K562 treated with DMSO at 1 percent for 24 hours (cell line): Measurements from ENCODE around the gene BBC3. TPM values are rescaled to one million over a fixed set of nuclear protein-coding genes. Genes with fewer than 3 reads are reported as not detected.

ENCODE experiments used
- total RNA-seq: library from RNA; unstranded; fragments of 300-600 nt; gene quantifications from 2 replicates; pipeline ENCODE4 v1.2.3, GENCODE V29; 2022; ENCODE audit warnings: low read depth; ENCODE audit not compliant: insufficient read depth

The BBC3 gene, protein sequence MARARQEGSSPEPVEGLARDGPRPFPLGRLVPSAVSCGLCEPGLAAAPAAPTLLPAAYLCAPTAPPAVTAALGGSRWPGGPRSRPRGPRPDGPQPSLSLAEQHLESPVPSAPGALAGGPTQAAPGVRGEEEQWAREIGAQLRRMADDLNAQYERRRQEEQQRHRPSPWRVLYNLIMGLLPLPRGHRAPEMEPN
- total RNA-seq = 61.1 and 68.9 TPM in 2 replicates

DNA sequence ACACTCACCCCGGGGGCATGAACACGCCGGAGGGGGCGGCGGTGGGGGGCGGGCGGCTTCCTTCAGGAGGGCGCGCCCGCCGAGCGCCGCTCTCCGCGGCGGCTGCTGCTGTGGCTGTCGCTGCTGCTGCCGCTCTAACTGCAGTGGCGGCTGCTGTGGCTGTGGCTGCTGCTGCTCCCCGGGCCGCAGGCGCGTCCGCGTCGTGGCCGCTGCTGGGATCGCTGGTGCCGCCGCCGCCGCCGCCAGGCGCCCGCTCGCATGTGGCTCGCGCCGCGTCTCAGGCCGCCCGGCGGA is at the start of gene BBC3:
Gene BBC3, minus strand, starts transcription at position 279 of the 294 bp plus-strand sequence. CDS start 2,768 bp downstream, outside the sequence.

DNA sequence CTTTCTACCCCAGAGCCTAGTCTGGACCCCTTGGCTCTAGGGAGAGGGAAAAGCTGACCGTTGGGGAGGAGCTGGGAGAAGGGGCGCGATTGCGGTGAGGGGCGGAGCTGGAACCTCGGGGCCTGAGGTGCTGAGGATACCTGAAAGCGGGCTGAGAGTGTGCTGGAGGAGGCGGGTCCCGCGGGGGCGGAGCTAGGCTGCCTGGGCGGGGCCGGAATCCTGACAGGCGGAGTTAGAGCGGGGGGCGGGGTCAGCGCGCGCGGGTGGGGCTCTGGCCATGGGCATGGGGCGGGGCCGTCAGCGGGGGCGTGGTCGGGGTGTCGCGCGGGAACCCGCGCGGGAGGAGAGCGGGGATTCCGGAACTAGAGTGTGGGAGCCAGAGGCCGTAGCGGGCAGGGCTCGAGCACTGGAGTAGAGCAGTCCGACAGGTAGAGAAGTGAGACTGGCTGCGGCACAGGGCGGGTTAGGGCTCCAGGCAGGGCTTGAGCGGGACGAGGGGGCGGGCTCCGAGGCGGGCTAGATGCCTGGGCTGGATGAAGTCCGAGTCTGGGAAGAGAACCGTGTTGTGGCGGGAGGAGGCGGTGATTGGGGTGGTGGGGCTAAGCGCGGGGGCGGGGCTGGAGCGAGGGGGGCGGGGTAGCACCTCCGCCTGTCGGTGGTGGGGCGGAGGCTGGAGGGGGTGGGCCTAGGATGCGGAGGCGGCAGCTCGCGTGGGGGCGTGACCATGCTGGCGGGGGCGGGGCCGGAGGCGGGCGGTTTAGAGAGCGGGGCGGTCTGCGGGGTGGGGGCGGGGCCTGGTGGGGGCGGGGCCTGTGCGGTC is 43.3 kb upstream of the BBC3 start, which contains the start of gene INAFM1:
Gene INAFM1, plus strand, starts transcription at position 815 of the 820 bp plus-strand sequence. CDS start 35 bp downstream, outside the sequence.

DNA sequence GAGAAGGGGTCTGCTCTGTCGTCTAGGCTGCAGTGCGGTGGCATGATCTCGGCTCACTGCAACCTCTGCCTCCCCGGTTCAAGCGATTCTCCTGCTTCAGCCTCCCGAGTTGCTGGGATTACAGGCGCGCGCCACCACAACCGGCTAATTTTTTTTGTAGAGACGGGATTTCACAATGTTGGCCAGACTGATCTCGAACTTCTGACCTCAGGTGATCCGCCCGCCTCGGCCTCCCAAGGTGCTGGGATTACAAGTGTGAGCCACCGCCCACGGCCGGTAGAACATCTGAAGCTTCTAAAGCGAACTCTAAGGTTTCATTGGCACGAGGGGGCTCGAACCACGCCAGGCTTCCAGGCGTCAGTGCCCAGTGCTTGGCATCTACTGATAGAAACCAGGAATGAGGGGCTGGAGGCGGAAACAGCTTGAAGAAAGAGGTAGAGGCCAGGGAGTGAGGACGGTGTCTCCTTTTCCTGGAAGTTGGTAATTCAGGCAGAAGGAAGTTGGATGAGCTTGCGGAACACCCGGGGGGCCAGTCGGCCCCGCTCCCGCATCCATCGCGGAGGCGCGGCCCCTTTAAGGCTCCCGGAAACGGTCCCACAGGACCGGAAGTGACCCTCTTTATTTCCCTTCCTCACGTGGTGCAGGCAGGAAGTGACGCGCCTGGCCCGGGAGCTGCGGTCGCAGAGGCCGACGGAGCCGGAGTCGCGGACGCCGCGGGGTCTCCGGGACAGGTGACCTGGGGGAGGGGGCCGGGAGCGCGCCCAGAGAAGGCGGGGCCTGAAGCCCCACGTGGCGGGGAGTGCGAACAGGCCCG is 25.1 kb upstream of the BBC3 start, which contains the start of gene CCDC9:
Gene CCDC9, plus strand, starts transcription at position 647 of the 814 bp plus-strand sequence. CDS start 1,876 bp downstream, outside the sequence.

Other genes with a start within 250 kb of the BBC3 start
- gene NPAS1, start 211.4 kb downstream of the BBC3 start, total RNA-seq = 16.1 TPM in 2 replicates
- gene TMEM160, start 182.6 kb downstream of the BBC3 start, total RNA-seq = 121 and 160 TPM in 2 replicates
- 14.1 and 14.6 TPM in 2 replicates for gene ZC3H4, start 117.4 kb downstream of the BBC3 start, total RNA-seq
- gene SAE1, start 100.4 kb downstream of the BBC3 start, total RNA-seq = 250 and 259 TPM in 2 replicates
- gene CCDC9, start 25.3 kb upstream of the BBC3 start, total RNA-seq = 25.0 and 30.2 TPM in 2 replicates
- gene INAFM1, start 43.7 kb upstream of the BBC3 start, total RNA-seq = 34.3 and 43.4 TPM in 2 replicates
- 0.80 and 2.4 TPM in 2 replicates for gene C5AR1, start 78.7 kb upstream of the BBC3 start, total RNA-seq
- gene C5AR2, start 101.0 kb upstream of the BBC3 start, total RNA-seq = 0.14 and 0.22 TPM in 2 replicates
- 22.4 and 23.0 TPM in 2 replicates for gene DHX34, start 118.1 kb upstream of the BBC3 start, total RNA-seq
- 8.9 and 9.3 TPM in 2 replicates for gene MEIS3, start 188.3 kb upstream of the BBC3 start, total RNA-seq
- gene SLC8A2, start 240.7 kb upstream of the BBC3 start, total RNA-seq = 0.71 and 1.3 TPM in 2 replicates